C4-2B (cell line): Measurements from ENCODE around the gene PCDHGC5.

Experiments
- H3K27ac ChIP-seq: fragments of 450-650 bp; 2 replicates; pipeline ENCODE4 v1.5.1; 2017
- CTCF ChIP-seq: fragments of 450-650 bp; conservative IDR thresholded peaks from 2 replicates; pipeline ENCODE4 v1.5.1; 2017; ENCODE audit warnings: mild to moderate bottlenecking
- ZFX ChIP-seq: fragments of 450-650 bp; IDR thresholded peaks from 2 replicates; pipeline ENCODE4 v1.6.1; 2017

The PCDHGC5 gene

GRCh38 chr5:141514330-141515133, 25.7 kb downstream of the PCDHGC5 start:
- H3K27ac ChIP-seq: no peak overlapping the region

GRCh38 chr5:141515141-141515540, 26.3 kb downstream of the PCDHGC5 start:
- no peak overlapping the region for H3K27ac ChIP-seq
- TF ChIP-seq ZFX (no peak), CTCF (no peak)

More at GRCh38 chr5:141514330-141515133, 25.7 kb downstream of the PCDHGC5 start:
- TF ChIP-seq CTCF (no peak), ZFX (no peak)

- no peak for TF ChIP-seq CTCF
- no peak for TF ChIP-seq ZFX
- no peak overlapping the region for H3K27ac ChIP-seq
Measured at GRCh38 chr5:141515946-141516671, 27.2 kb downstream of the PCDHGC5 start.

- H3K27ac ChIP-seq: no peak overlapping the region
- TF ChIP-seq ZFX: no peak
- no peak for TF ChIP-seq CTCF
Measured at GRCh38 chr5:141516672-141517025, 27.8 kb downstream of the PCDHGC5 start.

GRCh38 chr5:141517312-141517711, 28.4 kb downstream of the PCDHGC5 start:
- TF ChIP-seq CTCF (no peak), ZFX (no peak)
- H3K27ac ChIP-seq: no peak overlapping the region

- no peak for TF ChIP-seq ZFX
- TF ChIP-seq CTCF: no peak
- H3K27ac ChIP-seq: no peak overlapping the region
Measured at GRCh38 chr5:141517880-141518617, 29.2 kb downstream of the PCDHGC5 start.

- no peak for TF ChIP-seq CTCF
- no peak for TF ChIP-seq ZFX
- H3K27ac ChIP-seq: no peak overlapping the region
Measured at GRCh38 chr5:141518618-141519015, 29.7 kb downstream of the PCDHGC5 start.
